Dedifferentiated amniotic fluid mesenchymal stem cell (primary cell): ENCODE data around the gene APH1B.
"Not testable (repeated sequence)": the region's sequence is repeated elsewhere in the genome, so short reads cannot be mapped to it uniquely, and the experiment has no call there.

Experiments used
- DNase-seq: peaks from one replicate; pipeline ENCODE4 v3.0.0-alpha.2; 2016; ENCODE audit errors: extremely low spot score

APH1B gene

GRCh38 chr15:63331456-63331855 is 54.1 kb downstream of the APH1B start:
- no peak for DNase-seq

- peak; percentile 78 for DNase-seq
Measured at GRCh38 chr15:63332367-63333124, 55.1 kb downstream of the APH1B start.

GRCh38 chr15:63334821-63335220 is 57.4 kb downstream of the APH1B start:
- no peak for DNase-seq

- DNase-seq: no peak
Measured at GRCh38 chr15:63335543-63336240, 58.3 kb downstream of the APH1B start.

- DNase-seq: no peak
Measured at GRCh38 chr15:63337046-63337445, 59.6 kb downstream of the APH1B start.

GRCh38 chr15:63338170-63338569 is 60.8 kb downstream of the APH1B start:
- DNase-seq: no peak

GRCh38 chr15:63339006-63339766 is 61.8 kb downstream of the APH1B start:
- no peak for DNase-seq

- no peak for DNase-seq
Measured at GRCh38 chr15:63339836-63340235, 62.4 kb downstream of the APH1B start.

- no peak for DNase-seq
Measured at GRCh38 chr15:63340353-63340752, 62.9 kb downstream of the APH1B start.

- DNase-seq: no peak
Measured at GRCh38 chr15:63340878-63341277, 63.5 kb downstream of the APH1B start.

GRCh38 chr15:63341898-63342297 is 64.5 kb downstream of the APH1B start:
- no peak for DNase-seq

GRCh38 chr15:63342996-63343562 is 65.7 kb downstream of the APH1B start:
- DNase-seq: not testable (repeated sequence)

GRCh38 chr15:63344731-63345390 is 67.5 kb downstream of the APH1B start:
- DNase-seq: no peak

GRCh38 chr15:63345391-63345752 is 68.0 kb downstream of the APH1B start:
- no peak for DNase-seq

GRCh38 chr15:63347074-63347857 is 69.9 kb downstream of the APH1B start:
- no peak for DNase-seq

GRCh38 chr15:63348392-63348791 is 71.0 kb downstream of the APH1B start:
- peak; percentile 65 for DNase-seq

GRCh38 chr15:63349156-63349555 is 71.8 kb downstream of the APH1B start:
- no peak for DNase-seq

- DNase-seq: no peak
Measured at GRCh38 chr15:63349621-63350020, 72.2 kb downstream of the APH1B start.

- no peak for DNase-seq
Measured at GRCh38 chr15:63350178-63350621, 72.8 kb downstream of the APH1B start.

GRCh38 chr15:63351170-63351569 is 73.8 kb downstream of the APH1B start:
- no peak for DNase-seq

GRCh38 chr15:63352808-63353207 is 75.4 kb downstream of the APH1B start:
- no peak for DNase-seq
